ENCODE data around the gene HDHD5. TPM values are rescaled to one million over a fixed set of nuclear protein-coding genes. Genes with fewer than 3 reads are reported as not detected.

The HDHD5 gene
- total RNA-seq, 1 experiment from 2014 or later, result 68.4 TPM

- Histone ChIP-seq H4K91ac (ENCODE audit: insufficient read length, low read depth, low read length) (no peak overlapping the region), H3K4me2 (ENCODE audit: insufficient read depth, insufficient read length, low read length) (no peak overlapping the region), H3K27me3 (ENCODE audit: insufficient read depth, low read length) (no peaks in the 10 kb centered on the region), H2BK120ac (ENCODE audit: low read depth, low read length, poor library complexity, severe bottlenecking) (no peak overlapping the region), H3K4ac (ENCODE audit: low read depth, low read length) (no peak overlapping the region), H3K9me3 (ENCODE audit: control insufficient read depth, low read depth, low read length) (no peaks in the 10 kb centered on the region), H3K23ac (ENCODE audit: insufficient read length, low read depth, low read length) (no peak overlapping the region), H2BK12ac (ENCODE audit: insufficient read length, low read depth, low read length) (no peak overlapping the region), H2AFZ (ENCODE audit: low read length) (no peak overlapping the region), H3K79me1 (ENCODE audit: insufficient read depth, low read depth, low read length, poor library complexity, severe bottlenecking) (no peaks in the 10 kb centered on the region), H3K18ac (ENCODE audit: insufficient read length, low read depth, low read length) (no peak overlapping the region), H4K5ac (ENCODE audit: insufficient read length, low read depth, low read length) (no peak overlapping the region), H3K23me2 (ENCODE audit: insufficient read length, low read depth, low read length, poor library complexity, severe bottlenecking) (no peaks in the 10 kb centered on the region), H3K4me1 (ENCODE audit: insufficient read depth, low read length) (no peaks in the 10 kb centered on the region), H2BK5ac (ENCODE audit: insufficient read length, low read length) (no peak overlapping the region), H4K8ac (replicated peaks; ENCODE audit: insufficient read length, low read depth, low read length) (no peak overlapping the region), H3K14ac (ENCODE audit: insufficient read depth, low read length) (no peak overlapping the region), H3K9ac (ENCODE audit: extremely low read depth, insufficient read length, low read length) (no peak overlapping the region), H2AK5ac (ENCODE audit: insufficient read length, low read length) (no peak overlapping the region), H3T11ph (ENCODE audit: low read length) (no peak overlapping the region), H3K79me2 (ENCODE audit: insufficient read depth, low read length) (peaks cover 4% of the 10 kb centered on the region; the same call in 1 of the 2 replicates), H2BK20ac (ENCODE audit: low read depth, low read length, poor library complexity, severe bottlenecking) (no peak overlapping the region), H4K20me1 (ENCODE audit: control insufficient read depth, insufficient read depth, insufficient read length) (no peaks in the 10 kb centered on the region), H2BK15ac (ENCODE audit: low read depth, low read length) (no peak overlapping the region), H3K56ac (ENCODE audit: insufficient read length, low read depth, low read length) (no peak overlapping the region), H3K27ac (ENCODE audit: insufficient read length, low read depth, low read length) (no peak overlapping the region)
- WGBS (ENCODE audit: extremely low coverage, insufficient read length, low lambda C conversion rate), result no CpG with 5 or more reads among the region's 8 CpGs
- H3K27me3 Mint-ChIP-seq (ENCODE audit: low read depth), result no peaks in the 10 kb centered on the region
- no peak overlapping the region for H3K4me3 Mint-ChIP-seq
- no peak for TF ChIP-seq CTCF (conservative IDR thresholded peaks at IDR 0.05)
- H3K27ac Mint-ChIP-seq, result 0 out of 7 replicates have a peak overlapping the region, but pooled peaks of 1 of the 3 experiments have one; percentile 28
- no peaks in the 10 kb centered on the region for H3K9me3 Mint-ChIP-seq
- no peak for DNase-seq
- H3K36me3 Mint-ChIP-seq (ENCODE audit: insufficient read depth in 1 of 3, low read depth in 3 of 3), result peaks cover 26 to 61% (median 40%) of the 10 kb centered on the region in 3 experiments
- no peaks in the 10 kb centered on the region for H3K4me1 Mint-ChIP-seq
These were observed 13.9 kb downstream of the HDHD5 start for GRCh38 chr22:17145021-17145680.
